SK-N-SH treated with all-trans-retinoic acid at 6 μM for 48 hours (cell line): ENCODE results near the gene ZNF280C.

ENCODE experiments used
- ARNTL ChIP-seq: fragments of 450-650 bp; formaldehyde crosslinking; IDR thresholded peaks from 2 replicates; pipeline ENCODE4 v1.5.0; 2020; ENCODE audit warnings: low read depth, mild to moderate bottlenecking, moderate library complexity, borderline replicate concordance
- BACH2 ChIP-seq: fragments of 250-450 bp; sonication (Bioruptor Pico); IDR thresholded peaks from 2 replicates; pipeline ENCODE4 v1.9.0; 2021; ENCODE audit warnings: mild to moderate bottlenecking, borderline replicate concordance
- ISL1 ChIP-seq: fragments of 250-450 bp; sonication (Bioruptor Pico); IDR thresholded peaks from 2 replicates; pipeline ENCODE4 v2.1.2; 2022; ENCODE audit warnings: mild to moderate bottlenecking, moderate library complexity
- PPARA ChIP-seq: fragments of 250-450 bp; sonication (Bioruptor Pico); IDR thresholded peaks from 2 replicates; pipeline ENCODE4 v1.5.0; 2020; ENCODE audit warnings: mild to moderate bottlenecking, borderline replicate concordance
- ZFP30 ChIP-seq: fragments of 450-650 bp; formaldehyde crosslinking; IDR thresholded peaks from 2 replicates; pipeline ENCODE4 v1.5.0; 2022; ENCODE audit warnings: mild to moderate bottlenecking, moderate library complexity
- ZNF70 ChIP-seq: fragments of 450-650 bp; formaldehyde crosslinking; IDR thresholded peaks from 2 replicates; pipeline ENCODE4 v1.5.0; 2020; ENCODE audit warnings: mild to moderate bottlenecking, moderate library complexity
- ZNF8 ChIP-seq: fragments of 450-650 bp; formaldehyde crosslinking; IDR thresholded peaks from 2 replicates; pipeline ENCODE4 v1.5.0; 2020; ENCODE audit warnings: mild to moderate bottlenecking, moderate library complexity
- TF ChIP-seq, protein P1 (sequence below): fragments of 250-450 bp; sonication (Bioruptor Pico); IDR thresholded peaks from 2 replicates; pipeline ENCODE4 v1.8.0; 2020; ENCODE audit warnings: mild to moderate bottlenecking, moderate library complexity, borderline replicate concordance
- TF ChIP-seq, protein P2 (sequence below): fragments of 250-450 bp; sonication (Bioruptor Pico); IDR thresholded peaks from 2 replicates; pipeline ENCODE4 v1.8.0; 2021; ENCODE audit warnings: low read depth, mild to moderate bottlenecking, moderate library complexity, borderline replicate concordance

DNA sequence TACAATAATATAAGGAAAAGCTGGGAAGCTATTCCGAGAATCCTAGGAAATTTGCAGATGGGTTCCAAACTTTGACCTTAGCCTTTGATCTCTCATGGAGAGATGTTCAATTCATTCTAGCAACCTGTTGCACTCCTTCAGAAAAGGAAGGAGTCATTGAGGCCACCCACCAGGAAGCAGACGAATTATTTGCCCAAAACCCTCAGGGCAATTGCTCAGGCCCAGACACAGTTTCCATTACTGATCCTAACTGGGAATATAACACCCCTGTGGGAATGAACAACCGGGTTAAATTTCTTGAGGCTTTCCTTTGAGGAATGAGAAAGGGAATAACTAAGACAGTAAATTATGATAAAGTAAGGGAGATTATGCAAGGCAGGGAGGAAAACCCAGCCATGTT, 13.5 kb upstream of the ZNF280C start:
- no peak for TF ChIP-seq ISL1
- TF ChIP-seq ZFP30 (CRISPR knock-in tag): no peak
- no peak for TF ChIP-seq ZNF70 (CRISPR knock-in tag)
- no peak for TF ChIP-seq ARNTL (CRISPR knock-in tag)
- TF ChIP-seq PPARA: no peak
- TF ChIP-seq ZNF8 (CRISPR knock-in tag): no peak
- TF ChIP-seq, protein P1, sequence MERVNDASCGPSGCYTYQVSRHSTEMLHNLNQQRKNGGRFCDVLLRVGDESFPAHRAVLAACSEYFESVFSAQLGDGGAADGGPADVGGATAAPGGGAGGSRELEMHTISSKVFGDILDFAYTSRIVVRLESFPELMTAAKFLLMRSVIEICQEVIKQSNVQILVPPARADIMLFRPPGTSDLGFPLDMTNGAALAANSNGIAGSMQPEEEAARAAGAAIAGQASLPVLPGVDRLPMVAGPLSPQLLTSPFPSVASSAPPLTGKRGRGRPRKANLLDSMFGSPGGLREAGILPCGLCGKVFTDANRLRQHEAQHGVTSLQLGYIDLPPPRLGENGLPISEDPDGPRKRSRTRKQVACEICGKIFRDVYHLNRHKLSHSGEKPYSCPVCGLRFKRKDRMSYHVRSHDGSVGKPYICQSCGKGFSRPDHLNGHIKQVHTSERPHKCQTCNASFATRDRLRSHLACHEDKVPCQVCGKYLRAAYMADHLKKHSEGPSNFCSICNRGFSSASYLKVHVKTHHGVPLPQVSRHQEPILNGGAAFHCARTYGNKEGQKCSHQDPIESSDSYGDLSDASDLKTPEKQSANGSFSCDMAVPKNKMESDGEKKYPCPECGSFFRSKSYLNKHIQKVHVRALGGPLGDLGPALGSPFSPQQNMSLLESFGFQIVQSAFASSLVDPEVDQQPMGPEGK (CRISPR knock-in tag): no peak
- TF ChIP-seq, protein P2, sequence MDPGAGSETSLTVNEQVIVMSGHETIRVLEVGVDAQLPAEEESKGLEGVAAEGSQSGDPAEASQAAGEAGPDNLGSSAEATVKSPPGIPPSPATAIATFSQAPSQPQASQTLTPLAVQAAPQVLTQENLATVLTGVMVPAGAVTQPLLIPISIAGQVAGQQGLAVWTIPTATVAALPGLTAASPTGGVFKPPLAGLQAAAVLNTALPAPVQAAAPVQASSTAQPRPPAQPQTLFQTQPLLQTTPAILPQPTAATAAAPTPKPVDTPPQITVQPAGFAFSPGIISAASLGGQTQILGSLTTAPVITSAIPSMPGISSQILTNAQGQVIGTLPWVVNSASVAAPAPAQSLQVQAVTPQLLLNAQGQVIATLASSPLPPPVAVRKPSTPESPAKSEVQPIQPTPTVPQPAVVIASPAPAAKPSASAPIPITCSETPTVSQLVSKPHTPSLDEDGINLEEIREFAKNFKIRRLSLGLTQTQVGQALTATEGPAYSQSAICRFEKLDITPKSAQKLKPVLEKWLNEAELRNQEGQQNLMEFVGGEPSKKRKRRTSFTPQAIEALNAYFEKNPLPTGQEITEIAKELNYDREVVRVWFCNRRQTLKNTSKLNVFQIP (CRISPR knock-in tag): no peak
- TF ChIP-seq BACH2 (CRISPR knock-in tag): no peak
